H9 (cell line): ENCODE measurements around the gene TRAF3IP1. TPM values are rescaled to one million over a fixed set of nuclear protein-coding genes. Genes with fewer than 3 reads are reported as not detected.

Source experiments
- DNase-seq: peaks from one replicate; pipeline ENCODE4 v3.0.0-alpha.2; 2017
- H2AFZ ChIP-seq: one replicate; pipeline ENCODE4 v1.6.1; 2013; ENCODE audit warnings: mild to moderate bottlenecking, low read length, control low read depth, moderate library complexity
- H2AK5ac ChIP-seq: 2 replicates; pipeline ENCODE4 v1.6.1; 2013; ENCODE audit warnings: low read length, control low read depth, mixed read lengths; ENCODE audit not compliant: insufficient read length
- H2BK120ac ChIP-seq: one replicate; pipeline ENCODE4 v1.6.1; 2013; ENCODE audit warnings: low read depth, mild to moderate bottlenecking, low read length, control low read depth, inconsistent platforms; ENCODE audit not compliant: poor library complexity, severe bottlenecking
- H2BK12ac ChIP-seq: 2 replicates; pipeline ENCODE4 v1.6.1; 2013; ENCODE audit warnings: low read length, control low read depth, mixed read lengths, low read depth; ENCODE audit not compliant: insufficient read length
- H2BK15ac ChIP-seq: 2 replicates; pipeline ENCODE4 v1.6.1; 2013; ENCODE audit warnings: low read depth, low read length, control low read depth
- H2BK20ac ChIP-seq: one replicate; pipeline ENCODE4 v1.6.1; 2013; ENCODE audit warnings: low read depth, mild to moderate bottlenecking, low read length, control low read depth, inconsistent platforms; ENCODE audit not compliant: poor library complexity, severe bottlenecking
- H2BK5ac ChIP-seq: 2 replicates; pipeline ENCODE4 v1.6.1; 2013; ENCODE audit warnings: low read length, control low read depth, mixed read lengths; ENCODE audit not compliant: insufficient read length
- H3K14ac ChIP-seq: 2 replicates; pipeline ENCODE4 v1.6.1; 2013; ENCODE audit warnings: low read length, control low read depth; ENCODE audit not compliant: insufficient read depth
- H3K18ac ChIP-seq: 2 replicates; pipeline ENCODE4 v1.6.1; 2013; ENCODE audit warnings: low read depth, mild to moderate bottlenecking, mixed read lengths, low read length, control low read depth; ENCODE audit not compliant: insufficient read length
- H3K23ac ChIP-seq: 2 replicates; pipeline ENCODE4 v1.6.1; 2013; ENCODE audit warnings: low read length, control low read depth, mixed read lengths, low read depth; ENCODE audit not compliant: insufficient read length
- H3K23me2 ChIP-seq: 2 replicates; pipeline ENCODE4 v1.6.1; 2013; ENCODE audit warnings: low read depth, mild to moderate bottlenecking, mixed read lengths, low read length, control low read depth; ENCODE audit not compliant: insufficient read length, poor library complexity, severe bottlenecking
- H3K27ac ChIP-seq: 2 replicates; pipeline ENCODE4 v1.5.1; 2013; ENCODE audit warnings: low read length, control low read depth, mixed read lengths, low read depth; ENCODE audit not compliant: insufficient read length
- H3K27me3 ChIP-seq: 2 replicates; pipeline ENCODE4 v1.6.1; 2013; ENCODE audit warnings: low read length, control low read depth, inconsistent platforms; ENCODE audit not compliant: insufficient read depth
- H3K4ac ChIP-seq: 2 replicates; pipeline ENCODE4 v1.6.1; 2013; ENCODE audit warnings: low read depth, mild to moderate bottlenecking, control low read depth, inconsistent platforms, low read length, moderate library complexity
- H3K4me1 ChIP-seq: 2 replicates; pipeline ENCODE4 v1.6.1; 2013; ENCODE audit warnings: low read length, control low read depth, inconsistent platforms; ENCODE audit not compliant: insufficient read depth
- H3K4me2 ChIP-seq: 2 replicates; pipeline ENCODE4 v1.6.1; 2013; ENCODE audit warnings: low read length, control low read depth, mixed read lengths; ENCODE audit not compliant: insufficient read length, insufficient read depth
- H3K56ac ChIP-seq: 2 replicates; pipeline ENCODE4 v1.6.1; 2013; ENCODE audit warnings: low read depth, mild to moderate bottlenecking, mixed read lengths, low read length, control low read depth; ENCODE audit not compliant: insufficient read length
- H3K79me1 ChIP-seq: 2 replicates; pipeline ENCODE4 v1.6.1; 2013; ENCODE audit warnings: low read depth, mild to moderate bottlenecking, moderate library complexity, low read length, control low read depth, inconsistent platforms; ENCODE audit not compliant: insufficient read depth, poor library complexity, severe bottlenecking
- H3K79me2 ChIP-seq: 2 replicates; pipeline ENCODE4 v1.6.1; 2013; ENCODE audit warnings: low read length, control low read depth, inconsistent platforms; ENCODE audit not compliant: insufficient read depth
- H3K9ac ChIP-seq: 2 replicates; pipeline ENCODE4 v1.6.1; 2013; ENCODE audit warnings: low read length, control low read depth, mixed read lengths; ENCODE audit not compliant: insufficient read length; ENCODE audit errors: extremely low read depth
- H3K9me3 ChIP-seq: one replicate; pipeline ENCODE4 v1.6.1; 2013; ENCODE audit warnings: low read depth, low read length, inconsistent platforms; ENCODE audit not compliant: control insufficient read depth
- H3T11ph ChIP-seq: one replicate; pipeline ENCODE4 v1.6.1; 2013; ENCODE audit warnings: mild to moderate bottlenecking, low read length, control low read depth, inconsistent platforms
- H4K20me1 ChIP-seq: one replicate; pipeline ENCODE4 v1.6.1; 2013; ENCODE audit not compliant: control insufficient read depth, insufficient read length, insufficient read depth
- H4K5ac ChIP-seq: 2 replicates; pipeline ENCODE4 v1.6.1; 2013; ENCODE audit warnings: low read depth, mild to moderate bottlenecking, mixed read lengths, low read length, control low read depth; ENCODE audit not compliant: insufficient read length
- H4K8ac ChIP-seq: replicated peaks from 2 replicates; pipeline ENCODE4 v1.6.1; 2013; ENCODE audit warnings: low read length, control low read depth, mixed read lengths, low read depth; ENCODE audit not compliant: insufficient read length
- H4K91ac ChIP-seq: 2 replicates; pipeline ENCODE4 v1.6.1; 2013; ENCODE audit warnings: low read depth, mild to moderate bottlenecking, moderate library complexity, mixed read lengths, low read length, control low read depth; ENCODE audit not compliant: insufficient read length
- H3K27ac Mint-ChIP-seq, 3 experiments: 2 replicates in 2 of 3; 3 replicates in 1 of 3; pipeline ENCODE4 v1.8.0; 2020 to 2021; ENCODE audit warnings: mixed read lengths in 3 of 3, mild to moderate bottlenecking in 1 of 3, moderate library complexity in 1 of 3
- H3K27me3 Mint-ChIP-seq: 2 replicates; pipeline ENCODE4 v1.8.0; 2021; ENCODE audit warnings: low read depth, mild to moderate bottlenecking, moderate library complexity, mixed read lengths
- H3K36me3 Mint-ChIP-seq, 3 experiments: 2 replicates in 2 of 3; 3 replicates in 1 of 3; pipeline ENCODE4 v1.8.0; 2020 to 2021; ENCODE audit warnings: low read depth in 3 of 3, mixed read lengths in 3 of 3; ENCODE audit not compliant: insufficient read depth in 1 of 3
- H3K4me1 Mint-ChIP-seq, 2 experiments: 2 replicates each; pipeline ENCODE4 v1.8.0; 2020; ENCODE audit warnings: mixed read lengths in 2 of 2
- H3K4me3 Mint-ChIP-seq, 2 experiments: 2 replicates in 1 of 2; 3 replicates in 1 of 2; pipeline ENCODE4 v1.8.0; 2020 to 2021; ENCODE audit warnings: mild to moderate bottlenecking in 2 of 2, mixed read lengths in 2 of 2, moderate library complexity in 1 of 2
- H3K9me3 Mint-ChIP-seq, 2 experiments: 2 replicates in 1 of 2; 3 replicates in 1 of 2; pipeline ENCODE4 v1.8.0; 2020; ENCODE audit warnings: mild to moderate bottlenecking in 2 of 2, mixed read lengths in 2 of 2, moderate library complexity in 1 of 2
- CTCF ChIP-seq: fragments of 200-600 bp; sonication (generic); conservative IDR thresholded peaks from 3 replicates; pipeline ENCODE4 v1.8.0; 2021; ENCODE audit warnings: antibody characterized with exemption, mild to moderate bottlenecking
- WGBS: extraction: QIAGEN DNeasy Blood & Tissue Kit; methylation state at CpG from one replicate; pipeline ENCODE4 v1.1.7; 2013; ENCODE audit warnings: missing lambda C conversion rate, low lambda C conversion rate, mixed read lengths; ENCODE audit not compliant: insufficient read length; ENCODE audit errors: extremely low coverage; 5-methylcytosine and 5-hydroxymethylcytosine counted together
- total RNA-seq: library from RNA; stranded (reverse); gene quantifications from 2 replicates; pipeline ENCODE4 v1.2.1, GENCODE V29; 2021

The TRAF3IP1 gene
- total RNA-seq, 1 experiment from 2014 or later, result 16.4 TPM

GRCh38 chr2:238295144-238296112, 24.9 kb upstream of the TRAF3IP1 start:
- no peak overlapping the region for H3K14ac ChIP-seq
- H2BK20ac ChIP-seq, result no peak overlapping the region
- H3K27ac ChIP-seq, result no peak overlapping the region
- H3K9me3 ChIP-seq, result no peaks in the 10 kb centered on the region
- H3K27me3 ChIP-seq, result no peaks in the 10 kb centered on the region
- DNase-seq, result no peak
- Mint-ChIP-seq H3K36me3 (no peaks in the 10 kb centered on the region), H3K27ac (no peak overlapping the region), H3K4me1 (peaks cover 5 to 10% of the 10 kb centered on the region in 2 experiments), H3K4me3 (no peak overlapping the region), H3K9me3 (no peaks in the 10 kb centered on the region), H3K27me3 (peaks cover 28% of the 10 kb centered on the region)
- no peak overlapping the region for H4K8ac ChIP-seq
- H3K23me2 ChIP-seq, result no peaks in the 10 kb centered on the region
- H3K56ac ChIP-seq, result no peak overlapping the region
- H3K4me2 ChIP-seq, result no peak overlapping the region
- no peak overlapping the region for H2BK12ac ChIP-seq
- H4K91ac ChIP-seq, result no peak overlapping the region
- H2BK120ac ChIP-seq, result no peak overlapping the region
- WGBS, result no CpG with 5 or more reads among the region's 21 CpGs
- TF ChIP-seq CTCF, result no peak
- no peak overlapping the region for H3K4ac ChIP-seq
- H4K5ac ChIP-seq, result no peak overlapping the region
- no peak overlapping the region for H3K18ac ChIP-seq
- no peak overlapping the region for H2AK5ac ChIP-seq
- H3K79me1 ChIP-seq, result no peaks in the 10 kb centered on the region
- H4K20me1 ChIP-seq, result no peaks in the 10 kb centered on the region
- no peak overlapping the region for H3K23ac ChIP-seq
- H3K9ac ChIP-seq, result no peak overlapping the region
- no peak overlapping the region for H2BK15ac ChIP-seq
- no peaks in the 10 kb centered on the region for H3K4me1 ChIP-seq
- H3K79me2 ChIP-seq, result no peaks in the 10 kb centered on the region
- no peak overlapping the region for H2AFZ ChIP-seq
- no peak overlapping the region for H3T11ph ChIP-seq
- H2BK5ac ChIP-seq, result no peak overlapping the region
